Nephron progenitor cell (in vitro differentiated cells): ENCODE measurements around the gene CARD16.
"Not testable (repeated sequence)": the region's sequence is repeated elsewhere in the genome, so short reads cannot be mapped to it uniquely, and the experiment has no call there.

Source experiments
- DNase-seq: peaks from one replicate; pipeline ENCODE4 v3.0.0; 2021
- H3K27ac Mint-ChIP-seq: 2 replicates; pipeline ENCODE4 v1.8.0; 2021; ENCODE audit warnings: mild to moderate bottlenecking, moderate library complexity, mixed read lengths
- H3K27me3 Mint-ChIP-seq: 2 replicates; pipeline ENCODE4 v1.8.0; 2021; ENCODE audit warnings: mild to moderate bottlenecking, low read depth, mixed read lengths; ENCODE audit not compliant: poor library complexity
- H3K36me3 Mint-ChIP-seq: 2 replicates; pipeline ENCODE4 v1.8.0; 2021; ENCODE audit warnings: low read depth, mixed read lengths
- H3K4me1 Mint-ChIP-seq: 2 replicates; pipeline ENCODE4 v1.8.0; 2021; ENCODE audit warnings: mixed read lengths
- H3K4me3 Mint-ChIP-seq: 2 replicates; pipeline ENCODE4 v1.8.0; 2021; ENCODE audit warnings: mild to moderate bottlenecking, moderate library complexity, mixed read lengths
- H3K9me3 Mint-ChIP-seq: 2 replicates; pipeline ENCODE4 v1.8.0; 2021; ENCODE audit warnings: mild to moderate bottlenecking, moderate library complexity, mixed read lengths
- CTCF ChIP-seq: fragments of 200-600 bp; sonication (generic); IDR thresholded peaks from 2 replicates; pipeline ENCODE4 v1.5.0; 2021; ENCODE audit warnings: antibody characterized with exemption

Gene CARD16

GRCh38 chr11:105074166-105074530 lies 29.0 kb upstream of the CARD16 start:
- Mint-ChIP-seq H3K4me1 (no peaks in the 10 kb centered on the region), H3K4me3 (no peak overlapping the region), H3K9me3 (no peaks in the 10 kb centered on the region)

GRCh38 chr11:105073456-105074165 lies 28.5 kb upstream of the CARD16 start:
- Mint-ChIP-seq H3K4me1 (no peaks in the 10 kb centered on the region), H3K36me3 (no peaks in the 10 kb centered on the region), H3K9me3 (no peaks in the 10 kb centered on the region), H3K4me3 (no peak overlapping the region), H3K27ac (no peak overlapping the region), H3K27me3 (peaks cover 9% of the 10 kb centered on the region)
- no peak for TF ChIP-seq CTCF
- DNase-seq: no peak

More at GRCh38 chr11:105074166-105074530, 29.0 kb upstream of the CARD16 start:
- DNase-seq: no peak
- no peak for TF ChIP-seq CTCF
- no peaks in the 10 kb centered on the region for H3K36me3 Mint-ChIP-seq
- H3K27ac Mint-ChIP-seq: no peak overlapping the region
- H3K27me3 Mint-ChIP-seq: peaks cover 9% of the 10 kb centered on the region

- not testable (repeated sequence) for H3K36me3 Mint-ChIP-seq, H3K4me3 Mint-ChIP-seq, H3K27me3 Mint-ChIP-seq, H3K4me1 Mint-ChIP-seq, H3K9me3 Mint-ChIP-seq, H3K27ac Mint-ChIP-seq, DNase-seq
Observed at GRCh38 chr11:105072080-105072479, 26.9 kb upstream of the CARD16 start.

GRCh38 chr11:105071089-105071732 lies 26.1 kb upstream of the CARD16 start:
- H3K27me3 Mint-ChIP-seq: peaks cover 5% of the 10 kb centered on the region
- H3K4me3 Mint-ChIP-seq: no peak overlapping the region
- DNase-seq: no peak
- TF ChIP-seq CTCF: no peak
- no peaks in the 10 kb centered on the region for H3K9me3 Mint-ChIP-seq
- no peaks in the 10 kb centered on the region for H3K36me3 Mint-ChIP-seq
- no peak overlapping the region for H3K27ac Mint-ChIP-seq
- H3K4me1 Mint-ChIP-seq: no peaks in the 10 kb centered on the region

GRCh38 chr11:105070306-105070705 lies 25.2 kb upstream of the CARD16 start:
- DNase-seq: no peak
- peaks cover 5% of the 10 kb centered on the region for H3K27me3 Mint-ChIP-seq
- no peak overlapping the region for H3K27ac Mint-ChIP-seq
- no peak for TF ChIP-seq CTCF
- H3K36me3 Mint-ChIP-seq: no peaks in the 10 kb centered on the region
- H3K9me3 Mint-ChIP-seq: no peaks in the 10 kb centered on the region
- no peaks in the 10 kb centered on the region for H3K4me1 Mint-ChIP-seq
- no peak overlapping the region for H3K4me3 Mint-ChIP-seq

- H3K4me1 Mint-ChIP-seq, H3K36me3 Mint-ChIP-seq, H3K27ac Mint-ChIP-seq, DNase-seq, H3K4me3 Mint-ChIP-seq, H3K27me3 Mint-ChIP-seq, H3K9me3 Mint-ChIP-seq: not testable (repeated sequence)
Observed at GRCh38 chr11:105069749-105070148, 24.6 kb upstream of the CARD16 start.

- not testable (repeated sequence) for H3K27me3 Mint-ChIP-seq, H3K27ac Mint-ChIP-seq, H3K9me3 Mint-ChIP-seq
Observed at GRCh38 chr11:105063245-105063941, 18.3 kb upstream of the CARD16 start.

More at GRCh38 chr11:105063245-105063941, 18.3 kb upstream of the CARD16 start:
- not testable (repeated sequence) for H3K4me1 Mint-ChIP-seq, H3K4me3 Mint-ChIP-seq, DNase-seq, H3K36me3 Mint-ChIP-seq
